B cell (primary cell): ENCODE data around the gene TTC24. TPM values are rescaled to one million over a fixed set of nuclear protein-coding genes. Genes with fewer than 3 reads are reported as not detected.

Experiments used
- ATAC-seq: fragments of 200-7000 bp; cut with Tn5 transposase; one replicate; pipeline ENCODE4 v1.10.0; 2021; ENCODE audit warnings: low read depth, mild to moderate bottlenecking, moderate number of reproducible peaks, moderate library complexity
- CTCF ChIA-PET: fragments of 350-600 bp; sonication (Branson Sonifier 250); formaldehyde crosslinking; loops from one replicate; lab custom pipeline; 2021; ENCODE audit warnings: antibody characterized with exemption, inconsistent platforms; lab: Charles Lee
- POLR2A ChIA-PET: fragments of 350-600 bp; sonication (Branson Sonifier 250); formaldehyde crosslinking; loops from one replicate; lab custom pipeline; 2021; ENCODE audit warnings: antibody characterized with exemption; lab: Charles Lee
- DNase-seq: peaks from one replicate; pipeline ENCODE4 v3.0.0; 2013
- H2AFZ ChIP-seq: 2 replicates; pipeline ENCODE4 v1.6.1; 2012; ENCODE audit warnings: mild to moderate bottlenecking, low read depth, low read length; ENCODE audit not compliant: insufficient read depth, poor library complexity, severe bottlenecking
- H3K27ac ChIP-seq, 2 donors: 1 replicate in 1 of 2; 2 replicates in 1 of 2; pipeline ENCODE4 v1.5.1; 2012 to 2013; ENCODE audit warnings: low read length in 2 of 2, mild to moderate bottlenecking in 2 of 2, moderate library complexity in 1 of 2
- H3K27me3 ChIP-seq, 4 experiments: fragments of 200-600 bp in 1 of 4; sonication (generic) in 1 of 4; replicated peaks in 1 of 4; 1 replicate in 2 of 4; 2 replicates in 2 of 4; pipeline versions ENCODE4 v1.6.1 to v1.7.0; 2013 to 2016; ENCODE audit warnings: low read length in 3 of 4, mild to moderate bottlenecking in 2 of 4, mixed read lengths in 1 of 4, moderate library complexity in 1 of 4; ENCODE audit not compliant: insufficient read depth in 4 of 4, control insufficient read depth in 3 of 4; ENCODE audit errors: control extremely low read depth in 1 of 4
- H3K36me3 ChIP-seq, 2 experiments: replicated peaks in 1 of 2; 1 replicate in 1 of 2; 2 replicates in 1 of 2; pipeline versions ENCODE4 v1.6.1 to v1.7.1; 2013; ENCODE audit warnings: low read length in 1 of 2; ENCODE audit not compliant: insufficient read depth in 2 of 2, control insufficient read depth in 1 of 2; ENCODE audit errors: control extremely low read depth in 1 of 2, extremely low read depth in 1 of 2
- H3K4me1 ChIP-seq, 2 donors: fragments of 200-600 bp in 1 of 2; sonication (generic) in 1 of 2; 1 replicate in 1 of 2; 2 replicates in 1 of 2; pipeline versions ENCODE4 v1.5.1 to v1.6.1; 2013 to 2017; ENCODE audit warnings: low read length in 2 of 2; ENCODE audit not compliant: control insufficient read depth in 2 of 2, insufficient read depth in 2 of 2
- H3K4me2 ChIP-seq: replicated peaks from 2 replicates; pipeline ENCODE3; 2012; ENCODE audit warnings: mild to moderate bottlenecking, low read depth, low read length; ENCODE audit not compliant: poor library complexity, severe bottlenecking
- H3K4me3 ChIP-seq, 5 experiments: fragments of 200-600 bp in 1 of 5; sonication (generic) in 1 of 5; 1 replicate in 3 of 5; 2 replicates in 2 of 5; pipeline versions ENCODE4 v1.5.1 to v1.7.0; 2011 to 2016; ENCODE audit warnings: low read length in 4 of 5, mild to moderate bottlenecking in 4 of 5, low read depth in 2 of 5, control low read depth in 1 of 5, moderate library complexity in 1 of 5; ENCODE audit not compliant: insufficient read depth in 1 of 5; ENCODE audit errors: control extremely low read depth in 1 of 5, extremely low read depth in 1 of 5
- H3K79me2 ChIP-seq: fragments of 200-600 bp; sonication (generic); one replicate; pipeline ENCODE4 v1.6.0; 2016; ENCODE audit warnings: low read length; ENCODE audit not compliant: control insufficient read depth, insufficient read depth
- H3K9ac ChIP-seq: fragments of 200-600 bp; sonication (generic); 2 replicates; pipeline ENCODE4 v1.6.1; 2017; ENCODE audit warnings: mild to moderate bottlenecking, low read length, moderate library complexity
- H3K9me3 ChIP-seq, 3 donors: one replicate each; pipeline versions ENCODE4 v1.6.1 to v1.7.1; 2013; ENCODE audit warnings: low read length in 2 of 3; ENCODE audit not compliant: control insufficient read depth in 2 of 3, insufficient read depth in 1 of 3; ENCODE audit errors: control extremely low read depth in 1 of 3
- H4K20me1 ChIP-seq: 2 replicates; pipeline ENCODE4 v1.6.0; 2012; ENCODE audit warnings: mild to moderate bottlenecking, low read length; ENCODE audit not compliant: insufficient read depth, control insufficient read depth, poor library complexity, severe bottlenecking
- H3K27ac Mint-ChIP-seq: one replicate; pipeline ENCODE4 v1.8.0; 2021; ENCODE audit warnings: mixed read lengths
- H3K27me3 Mint-ChIP-seq: one replicate; pipeline ENCODE4 v1.8.0; 2021; ENCODE audit warnings: mixed read lengths
- H3K4me1 Mint-ChIP-seq: one replicate; pipeline ENCODE4 v1.8.0; 2021; ENCODE audit warnings: mixed read lengths
- H3K4me3 Mint-ChIP-seq: one replicate; pipeline ENCODE4 v1.8.0; 2021; ENCODE audit warnings: mixed read lengths
- H3K9me3 Mint-ChIP-seq: one replicate; pipeline ENCODE4 v1.8.0; 2022; ENCODE audit warnings: mixed read lengths; ENCODE audit not compliant: insufficient read depth
- EZH2 ChIP-seq: IDR thresholded peaks from 2 replicates; pipeline ENCODE4 v1.6.1; 2012; ENCODE audit warnings: borderline replicate concordance, low read depth, mild to moderate bottlenecking, moderate library complexity, low read length; ENCODE audit not compliant: insufficient read depth, poor library complexity, severe bottlenecking
- WGBS: methylation state at CpG from one replicate; pipeline ENCODE4 v1.1.5; 2013; ENCODE audit warnings: missing lambda C conversion rate; ENCODE audit not compliant: insufficient coverage; 5-methylcytosine and 5-hydroxymethylcytosine counted together
- intact Hi-C: fragments of 100-400 bp; cut with micrococcal nuclease; formaldehyde crosslinking; loops from one replicate; pipeline ENCODE4 v1.10.0; 2022
- polyA plus RNA-seq: library from polyadenylated mRNA; depleted of rRNA; stranded (reverse); fragments of >200 nt; gene quantifications from 2 replicates; pipeline ENCODE4 v1.2.3, GENCODE V29; 2012
- total RNA-seq, 2 donors: library from RNA; stranded (reverse); fragments of 120-200 nt in 1 of 2; gene quantifications; 1 replicate in 1 of 2; 2 replicates in 1 of 2; pipeline versions ENCODE4 v1.2.3 to v1.2.4, GENCODE V29; 2013 to 2022
- TF ChIP-seq, protein P1 (sequence below): fragments of 200-600 bp; IDR thresholded peaks from one replicate; pipeline ENCODE4 v1.8.0; 2022; ENCODE audit warnings: antibody characterized with exemption, mild to moderate bottlenecking

The TTC24 gene
- total and polyA plus RNA-seq, 2 donors (not counting 1 experiment from before 2014, with no cell fraction given) = 24.3 to 29.8 TPM

DNA sequence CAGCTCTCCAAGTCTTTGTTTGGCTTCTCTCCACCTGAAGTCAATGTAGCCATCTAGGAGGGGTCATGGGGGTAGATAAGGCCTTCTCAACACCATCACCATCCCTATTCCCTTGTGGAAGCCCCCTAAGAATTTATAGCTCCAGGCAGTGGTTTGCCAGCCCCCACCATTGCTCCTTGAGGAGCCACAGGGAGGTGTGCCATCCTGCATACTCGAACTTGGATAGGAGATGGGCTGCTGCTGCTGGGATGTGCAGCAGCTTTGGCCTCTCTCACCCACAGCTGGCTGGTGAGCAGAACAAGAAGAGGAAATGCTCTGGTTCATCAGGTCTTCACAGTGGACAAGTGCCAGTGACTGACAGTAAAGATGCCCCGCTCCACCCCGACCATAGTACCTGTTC, 16.9 kb downstream of the TTC24 start:
- Mint-ChIP-seq H3K4me1 (peaks cover 38% of the 10 kb centered on the region), H3K4me3 (no peak overlapping the region), H3K27me3 (no peaks in the 10 kb centered on the region), H3K9me3 (no peaks in the 10 kb centered on the region), H3K27ac (no peak overlapping the region)
- WGBS = 100% methylated on average over 1 of the region's 3 CpGs
- no peak overlapping the region for H3K27ac ChIP-seq
- intact Hi-C loops = no loop called here
- no peak overlapping the region for H2AFZ ChIP-seq
- no peak for DNase-seq
- peaks cover 22 to 24% of the 10 kb centered on the region in 2 donors for H3K4me1 ChIP-seq
- H3K9ac ChIP-seq = no peak overlapping the region
- H3K4me3 ChIP-seq = no peak overlapping the region
- ATAC-seq = no peak
- no peaks in the 10 kb centered on the region for H3K9me3 ChIP-seq
- ChIA-PET POLR2A (no interaction called here), CTCF (interaction anchor here (1.0 to 10.9 kb wide), 4 partner anchors 8 to 95 kb away, joined by 3 to 80 read pairs (median 6); no protein-coding TSS in a partner anchor)
- no peak overlapping the region for H3K4me2 ChIP-seq
- peaks cover 21% of the 10 kb centered on the region for H3K79me2 ChIP-seq
- H4K20me1 ChIP-seq = peaks cover 8% of the 10 kb centered on the region
- H3K27me3 ChIP-seq = no peaks in the 10 kb centered on the region
- TF ChIP-seq, protein P1, sequence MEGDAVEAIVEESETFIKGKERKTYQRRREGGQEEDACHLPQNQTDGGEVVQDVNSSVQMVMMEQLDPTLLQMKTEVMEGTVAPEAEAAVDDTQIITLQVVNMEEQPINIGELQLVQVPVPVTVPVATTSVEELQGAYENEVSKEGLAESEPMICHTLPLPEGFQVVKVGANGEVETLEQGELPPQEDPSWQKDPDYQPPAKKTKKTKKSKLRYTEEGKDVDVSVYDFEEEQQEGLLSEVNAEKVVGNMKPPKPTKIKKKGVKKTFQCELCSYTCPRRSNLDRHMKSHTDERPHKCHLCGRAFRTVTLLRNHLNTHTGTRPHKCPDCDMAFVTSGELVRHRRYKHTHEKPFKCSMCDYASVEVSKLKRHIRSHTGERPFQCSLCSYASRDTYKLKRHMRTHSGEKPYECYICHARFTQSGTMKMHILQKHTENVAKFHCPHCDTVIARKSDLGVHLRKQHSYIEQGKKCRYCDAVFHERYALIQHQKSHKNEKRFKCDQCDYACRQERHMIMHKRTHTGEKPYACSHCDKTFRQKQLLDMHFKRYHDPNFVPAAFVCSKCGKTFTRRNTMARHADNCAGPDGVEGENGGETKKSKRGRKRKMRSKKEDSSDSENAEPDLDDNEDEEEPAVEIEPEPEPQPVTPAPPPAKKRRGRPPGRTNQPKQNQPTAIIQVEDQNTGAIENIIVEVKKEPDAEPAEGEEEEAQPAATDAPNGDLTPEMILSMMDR = no peak
- no peak for TF ChIP-seq EZH2
- H3K36me3 ChIP-seq = peaks cover 0 to 50% of the 10 kb centered on the region in 2 experiments

DNA sequence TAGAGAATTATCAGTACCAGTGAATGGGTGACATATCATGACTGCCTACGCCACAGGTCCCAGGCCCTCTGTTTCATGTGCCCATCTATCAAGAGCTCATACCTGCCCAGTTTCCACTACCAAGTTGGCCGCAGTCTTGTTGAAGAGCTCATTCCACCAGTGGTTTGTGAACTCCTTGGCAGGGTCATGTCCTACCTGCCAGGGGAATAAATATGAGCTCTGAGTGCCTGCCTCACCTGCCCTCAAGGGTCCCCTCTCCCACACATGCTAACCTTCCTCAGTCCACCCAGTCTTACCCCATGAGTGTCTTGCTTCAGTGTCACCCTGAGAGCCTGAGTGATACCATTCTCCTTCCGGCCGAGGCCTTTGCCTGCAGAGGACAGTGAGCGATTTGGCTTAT, 18.6 kb downstream of the TTC24 start:
- no peak overlapping the region for H3K27ac Mint-ChIP-seq
- no peak overlapping the region for H3K9ac ChIP-seq
- H3K4me3 ChIP-seq = no peak overlapping the region
- POLR2A ChIA-PET = no interaction called here
- TF ChIP-seq EZH2 = no peak
- TF ChIP-seq, protein P1 = no peak
- no peak for DNase-seq
- CTCF ChIA-PET = interaction anchor here (1.4 to 10.9 kb wide), 4 partner anchors 12 to 117 kb away, joined by 4 to 80 read pairs (median 14); no protein-coding TSS in a partner anchor
- peaks cover 30% of the 10 kb centered on the region for H3K79me2 ChIP-seq
- no peak for ATAC-seq
- WGBS = 93% methylated on average over 5 of the region's 5 CpGs
- no peak overlapping the region for H3K27ac ChIP-seq
- peaks cover 22 to 24% of the 10 kb centered on the region in 2 donors for H3K4me1 ChIP-seq
- no peak overlapping the region for H3K4me2 ChIP-seq
- H3K27me3 ChIP-seq = no peaks in the 10 kb centered on the region
- H3K4me1 Mint-ChIP-seq = peaks cover 37% of the 10 kb centered on the region
- no peaks in the 10 kb centered on the region for H4K20me1 ChIP-seq
- no peak overlapping the region for H2AFZ ChIP-seq
- peak overlapping the region; percentile 0 for H3K4me3 Mint-ChIP-seq
- peaks cover 0 to 49% of the 10 kb centered on the region in 2 experiments for H3K36me3 ChIP-seq
- intact Hi-C loops = no loop called here
- no peaks in the 10 kb centered on the region for H3K27me3 Mint-ChIP-seq
- no peaks in the 10 kb centered on the region for H3K9me3 Mint-ChIP-seq
- no peaks in the 10 kb centered on the region for H3K9me3 ChIP-seq
